ENCODE measurements around the gene CRYBG3.

The CRYBG3 gene

GRCh38 chr3:97839944-97840343 is 18.1 kb downstream of the CRYBG3 start:
- DNase-seq, result no peak

- DNase-seq, result no peak
Observed at GRCh38 chr3:97841304-97841703, 19.5 kb downstream of the CRYBG3 start.

GRCh38 chr3:97841956-97842355 is 20.1 kb downstream of the CRYBG3 start:
- DNase-seq, result no peak

DNA sequence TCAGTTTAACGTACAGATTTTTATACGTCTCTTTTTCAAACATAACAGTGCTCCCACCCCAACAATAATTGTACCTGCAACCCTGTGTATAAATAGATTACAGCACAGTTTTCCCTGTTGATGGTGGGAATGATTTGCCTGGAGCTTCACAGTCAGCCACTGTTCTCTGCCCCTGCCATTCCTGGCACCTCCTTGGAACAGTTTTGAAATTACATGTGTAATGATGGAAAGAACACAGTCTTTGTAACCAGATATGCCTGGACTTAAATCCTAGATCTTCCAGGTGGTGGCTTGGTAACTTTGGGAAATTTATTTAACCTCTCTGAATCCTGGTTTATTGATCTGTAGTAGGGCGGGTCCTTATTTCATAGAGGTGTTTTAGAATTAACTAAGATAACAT is 27.0 kb downstream of the CRYBG3 start:
- DNase-seq, result no peak

DNA sequence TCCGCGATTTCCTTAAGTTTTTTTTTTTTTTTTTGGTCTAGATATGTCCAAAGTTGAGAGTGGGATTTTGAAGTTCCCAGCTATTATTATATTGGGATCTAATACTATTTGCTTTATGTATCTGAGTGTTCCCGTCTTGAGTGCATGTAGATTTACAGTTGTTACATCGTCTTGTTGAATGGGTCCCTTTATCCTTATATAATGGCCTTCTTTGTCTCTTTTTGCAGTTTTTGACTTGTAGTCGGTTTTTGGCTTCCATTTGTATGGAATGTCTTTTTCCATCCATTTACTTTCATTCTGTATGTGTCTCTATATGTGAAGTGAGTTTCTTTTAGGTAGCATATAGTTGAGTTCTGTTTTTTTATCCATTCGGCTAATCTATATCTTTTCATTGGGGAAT is 35.6 kb downstream of the CRYBG3 start:
- DNase-seq, result no peak

- DNase-seq, result no peak
Observed at GRCh38 chr3:97860364-97860763, 38.6 kb downstream of the CRYBG3 start.

- no peak for DNase-seq
Observed at GRCh38 chr3:97862582-97862981, 40.8 kb downstream of the CRYBG3 start.

DNA sequence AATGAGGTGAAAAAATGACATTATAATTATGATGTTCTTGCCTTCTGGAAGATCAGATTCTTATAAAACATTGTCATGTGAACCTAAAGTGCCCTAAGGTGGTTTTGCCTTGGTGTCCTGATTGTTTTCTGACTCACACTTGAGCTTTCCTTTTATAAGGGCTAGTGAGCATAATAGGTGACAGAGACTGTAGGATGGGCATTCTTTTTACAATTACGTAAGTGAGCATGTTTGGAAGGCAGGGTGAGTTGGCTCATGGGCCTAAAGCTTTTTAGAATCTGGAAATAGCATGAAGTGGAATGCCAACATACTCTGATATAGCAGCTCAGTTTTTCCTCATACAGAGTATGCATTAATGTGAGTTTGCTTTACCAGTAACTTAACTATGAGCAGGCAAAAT is 41.2 kb downstream of the CRYBG3 start:
- DNase-seq, result no peak

DNA sequence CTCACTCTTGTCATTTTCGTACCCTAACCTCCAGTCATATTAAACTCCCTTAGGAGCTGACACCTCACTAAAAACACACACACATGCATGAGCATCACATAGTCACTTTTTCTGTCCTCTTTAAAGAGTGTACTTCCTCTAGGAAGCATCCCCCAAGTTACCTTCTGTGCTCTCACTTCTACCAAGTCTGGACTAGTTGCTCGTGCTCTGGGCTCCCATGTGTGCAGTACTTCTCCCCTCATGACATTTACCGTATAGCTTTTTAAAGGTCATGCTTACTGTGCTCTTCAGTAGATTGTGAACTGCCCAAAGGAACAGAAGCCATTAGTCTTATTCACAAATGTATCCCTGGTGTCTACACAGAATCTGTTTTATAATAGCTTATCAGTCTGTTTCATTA is 42.0 kb downstream of the CRYBG3 start:
- no peak for DNase-seq

DNA sequence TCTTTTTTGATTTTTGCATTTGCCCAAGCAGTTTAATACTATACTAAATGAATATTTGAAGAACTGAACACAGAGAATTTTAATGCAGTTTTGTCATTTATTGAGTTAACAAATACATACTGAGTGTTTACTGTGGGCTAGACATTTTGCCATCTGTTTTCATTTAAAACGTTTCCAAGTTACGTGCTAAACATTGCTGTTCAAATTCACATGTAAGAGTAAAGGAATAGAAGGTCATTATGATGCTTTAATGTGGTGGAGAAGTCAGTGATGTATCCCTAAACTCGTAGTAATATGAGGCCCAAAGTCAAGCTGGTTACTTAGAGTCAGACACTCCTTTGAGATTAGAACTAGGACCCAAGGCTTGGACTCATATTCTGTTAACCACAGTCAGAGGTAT is 49.4 kb downstream of the CRYBG3 start:
- DNase-seq, result no peak

DNA sequence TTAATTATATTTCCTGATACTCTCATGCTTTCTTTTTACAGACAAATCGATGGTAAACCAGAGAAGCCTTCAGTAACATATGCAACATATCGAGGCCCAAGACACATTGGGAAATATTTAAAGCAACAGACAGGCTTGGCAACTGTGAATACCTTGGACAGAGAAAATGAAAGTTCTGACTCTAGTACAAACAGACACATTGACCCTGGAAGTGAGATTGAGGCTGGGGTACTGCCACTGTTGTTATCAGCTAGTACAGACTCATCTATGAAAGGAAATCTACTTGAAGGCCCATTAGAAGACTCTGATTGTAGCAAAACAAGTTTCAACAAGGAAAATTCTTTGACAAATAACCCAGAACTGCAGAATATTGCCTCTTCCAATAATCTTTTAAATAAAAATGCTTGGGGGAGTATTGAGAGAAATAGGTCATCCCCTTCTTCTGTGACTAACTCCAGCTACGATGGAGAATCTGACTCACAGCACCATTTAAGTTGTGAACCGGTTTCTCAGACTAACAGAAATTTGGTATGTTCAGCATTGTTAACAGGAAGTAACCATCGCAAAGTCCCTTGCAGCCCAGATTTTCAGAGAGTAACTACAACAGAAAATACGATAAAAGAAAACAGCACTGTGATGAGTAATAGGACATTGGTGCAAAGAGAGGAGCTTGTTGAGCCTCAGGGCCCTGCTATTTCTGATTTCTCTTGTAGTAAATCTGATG is 50.2 kb downstream of the CRYBG3 start:
- DNase-seq, result no peak

DNA sequence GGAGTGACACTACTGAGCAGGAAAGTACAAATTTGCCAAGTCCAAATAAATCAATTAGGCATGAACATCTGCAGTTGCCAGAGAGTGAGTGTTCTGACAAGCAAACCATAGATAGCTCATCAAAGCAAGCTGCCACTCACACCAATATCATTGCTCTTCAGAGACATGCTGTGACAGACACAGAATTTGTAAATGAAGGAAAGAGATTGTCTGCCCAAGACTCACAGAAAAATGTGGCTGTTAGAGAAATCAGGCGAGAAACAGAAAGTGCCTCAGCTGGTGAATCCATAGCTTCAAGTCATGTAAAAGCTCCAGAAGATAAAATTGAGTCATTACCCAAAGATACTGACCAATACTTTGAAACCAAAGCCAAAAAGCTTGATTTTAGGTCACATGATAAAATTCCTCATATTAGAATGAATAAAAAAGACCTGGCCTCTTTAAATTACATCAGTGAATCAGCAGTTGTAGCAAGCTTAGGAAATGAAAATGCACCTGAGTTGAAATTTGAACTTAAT is 50.8 kb downstream of the CRYBG3 start:
- DNase-seq, result no peak

GRCh38 chr3:97880267-97880666 is 58.5 kb downstream of the CRYBG3 start:
- DNase-seq, result no peak

- no peak for DNase-seq
Observed at GRCh38 chr3:97882975-97883598, 61.3 kb downstream of the CRYBG3 start.

DNA sequence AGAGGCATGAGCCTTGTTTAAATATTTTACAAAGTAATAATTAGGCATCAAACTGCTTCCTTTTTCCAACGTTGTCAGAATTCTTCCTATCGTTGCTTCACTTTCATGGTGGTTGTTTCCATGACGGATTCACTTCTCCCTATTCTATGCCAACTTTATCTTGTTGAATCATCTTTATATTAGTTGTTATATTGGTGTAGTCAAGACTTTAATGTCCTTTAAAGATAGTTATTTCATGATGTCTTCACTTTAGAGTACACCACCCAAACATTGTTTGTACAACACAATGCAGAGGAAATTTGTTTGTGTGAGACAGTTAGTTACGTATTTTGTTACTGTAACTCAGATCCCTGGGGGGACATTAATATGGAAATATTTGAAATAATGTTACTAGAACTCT is 61.9 kb downstream of the CRYBG3 start:
- no peak for DNase-seq

DNA sequence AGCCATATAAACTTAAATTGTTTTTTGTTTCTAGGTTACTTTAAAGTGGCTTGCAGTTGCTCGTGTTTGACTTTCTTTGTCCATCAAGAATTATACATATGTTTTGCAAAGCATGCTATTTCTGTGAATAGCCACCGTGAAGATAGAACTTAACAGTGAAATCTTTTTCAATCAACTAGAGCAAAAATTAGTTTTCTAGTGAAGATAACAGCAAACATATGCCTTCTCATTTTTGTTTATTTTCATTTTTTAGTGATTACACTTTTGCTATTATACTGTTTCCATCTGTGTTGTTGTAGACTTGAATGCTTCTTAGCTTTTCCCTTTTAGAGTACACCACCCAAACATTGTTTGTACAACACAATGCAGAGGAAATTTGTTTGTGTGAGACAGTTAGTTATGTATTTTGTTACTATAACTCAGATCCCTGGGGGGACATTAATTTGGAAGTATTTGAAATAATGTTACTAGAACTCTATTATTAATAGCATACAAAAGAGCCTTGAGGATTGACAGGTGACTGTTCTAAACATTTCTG is 62.8 kb downstream of the CRYBG3 start:
- DNase-seq, result no peak

DNA sequence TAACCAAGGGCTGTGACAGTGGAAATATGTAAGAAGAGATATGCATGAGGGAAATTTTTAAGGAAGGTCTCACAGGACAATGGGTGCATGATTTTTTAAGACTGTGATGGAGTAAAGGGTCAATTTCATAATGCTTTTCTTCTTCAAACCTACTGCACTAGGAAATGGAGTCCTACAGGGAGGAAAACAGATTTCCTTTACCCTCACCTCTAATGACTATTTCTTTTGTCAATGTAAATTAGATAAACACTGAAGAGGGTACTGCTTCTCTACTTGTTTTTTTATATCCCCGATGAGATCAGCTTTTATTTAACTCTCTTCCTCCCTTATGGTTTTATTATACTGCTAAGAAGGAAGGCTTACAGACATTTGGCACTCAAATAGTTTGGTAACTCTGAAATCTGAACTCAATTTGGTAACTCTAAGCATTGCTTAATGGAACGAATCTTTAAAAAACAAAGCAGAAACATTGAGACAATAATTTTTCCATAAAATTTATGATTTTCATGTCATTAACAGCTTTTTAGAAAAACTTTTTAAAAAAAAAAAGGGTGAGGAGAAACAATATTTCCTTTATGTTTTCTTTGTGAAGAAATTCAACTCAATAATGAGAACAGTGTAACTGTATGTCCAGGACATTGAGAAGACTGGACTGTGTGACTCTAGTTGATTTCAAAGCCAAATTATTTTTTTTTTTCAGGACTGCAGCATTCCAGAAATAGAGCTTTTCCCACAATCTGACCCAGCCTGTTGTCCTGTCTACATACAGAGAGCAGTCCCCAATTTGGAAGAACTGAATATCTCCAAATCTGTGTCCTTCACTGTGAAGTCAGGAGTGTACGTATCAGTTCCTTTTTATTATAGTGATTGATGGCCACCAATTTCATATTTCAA is 64.4 kb downstream of the CRYBG3 start:
- no peak for DNase-seq

DNA sequence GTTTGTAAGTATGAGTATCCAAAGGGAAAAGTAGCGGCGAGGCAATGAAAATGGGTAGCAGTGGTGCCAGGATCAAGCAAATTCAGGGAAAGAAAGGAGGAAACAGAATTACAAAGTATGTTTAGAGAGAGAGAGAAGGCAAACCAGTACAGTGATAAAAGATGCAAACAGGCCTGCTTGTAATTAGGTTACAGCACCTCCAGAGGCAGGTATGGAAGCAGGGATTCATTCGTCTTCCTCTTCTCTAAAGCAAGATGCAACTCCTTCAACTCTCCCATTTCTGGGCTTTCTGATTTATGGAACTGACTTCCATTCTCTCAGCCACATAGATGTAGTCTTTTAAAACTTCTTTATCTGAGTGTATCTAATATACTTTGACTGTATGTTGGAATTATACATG is 68.0 kb downstream of the CRYBG3 start:
- no peak for DNase-seq

DNA sequence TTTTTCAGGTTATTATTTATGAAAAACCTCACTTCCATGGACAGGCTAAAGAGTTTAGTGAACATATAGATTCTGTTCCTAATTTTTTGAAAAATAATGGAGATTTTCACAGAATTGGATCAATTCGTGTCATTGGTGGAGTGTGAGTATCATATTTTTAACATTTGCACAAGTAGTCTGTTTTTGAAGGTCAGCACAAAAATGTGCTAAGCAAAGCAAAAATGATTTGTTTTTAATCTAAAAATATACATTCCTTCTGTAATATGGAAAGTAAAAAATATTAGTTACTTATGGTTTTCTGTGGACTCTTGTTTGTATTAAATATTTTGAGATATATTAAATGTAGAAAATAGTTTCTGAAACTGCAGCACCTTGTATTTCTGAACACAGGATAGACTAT is 71.0 kb downstream of the CRYBG3 start:
- DNase-seq, result no peak

GRCh38 chr3:97895216-97895615 is 73.4 kb downstream of the CRYBG3 start:
- no peak for DNase-seq

GRCh38 chr3:97896129-97896528 is 74.3 kb downstream of the CRYBG3 start:
- no peak for DNase-seq

DNA sequence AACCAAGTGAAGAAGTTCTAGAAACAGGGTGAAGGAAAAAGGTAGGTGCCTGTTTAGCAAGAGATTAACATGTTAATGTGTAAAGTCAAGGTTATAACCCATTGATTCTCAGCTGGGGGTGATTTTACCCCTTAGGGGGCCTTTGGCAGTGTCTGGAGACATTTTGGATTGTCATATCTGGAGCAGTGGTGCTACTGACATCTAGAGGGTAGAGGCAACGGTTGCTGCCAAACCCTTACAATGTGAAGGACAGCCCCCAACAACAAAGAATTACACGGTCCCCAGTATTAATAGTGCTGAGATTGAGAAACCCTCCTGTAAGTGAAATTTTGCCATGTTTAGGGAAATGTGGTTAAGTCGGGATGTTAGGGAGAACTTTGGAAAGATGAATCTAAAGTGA is 74.7 kb downstream of the CRYBG3 start:
- DNase-seq, result no peak

- DNase-seq, result no peak
Observed at GRCh38 chr3:97899331-97899730, 77.5 kb downstream of the CRYBG3 start.
